ENCODE measurements around the gene EIF4EBP3.

GRCh38 chr5:140596321-140596741, 48.9 kb downstream of the EIF4EBP3 start:
- TF ChIP-seq POLR2AphosphoS5 (IDR thresholded peaks at IDR 0.05; ENCODE audit: insufficient read depth, low read depth, low read length) (no peak), CTCF (IDR thresholded peaks at IDR 0.05; ENCODE audit: extremely low read depth in 1 of 2, insufficient read depth in 1 of 2, low read depth in 1 of 2, low read length in 2 of 2) (no peak), FOS (IDR thresholded peaks at IDR 0.05; ENCODE audit: borderline replicate concordance, insufficient read depth, low read length) (no peak), POLR2A (IDR thresholded peaks at IDR 0.05; ENCODE audit: low read depth, low read length) (no peak), EZH2 (IDR thresholded peaks at IDR 0.05; ENCODE audit: borderline replicate concordance, low read depth, low read length, severe bottlenecking) (no peak)

Data from endothelial cell of umbilical vein (primary cell).